ENCODE results near the gene WDR81.

DNA sequence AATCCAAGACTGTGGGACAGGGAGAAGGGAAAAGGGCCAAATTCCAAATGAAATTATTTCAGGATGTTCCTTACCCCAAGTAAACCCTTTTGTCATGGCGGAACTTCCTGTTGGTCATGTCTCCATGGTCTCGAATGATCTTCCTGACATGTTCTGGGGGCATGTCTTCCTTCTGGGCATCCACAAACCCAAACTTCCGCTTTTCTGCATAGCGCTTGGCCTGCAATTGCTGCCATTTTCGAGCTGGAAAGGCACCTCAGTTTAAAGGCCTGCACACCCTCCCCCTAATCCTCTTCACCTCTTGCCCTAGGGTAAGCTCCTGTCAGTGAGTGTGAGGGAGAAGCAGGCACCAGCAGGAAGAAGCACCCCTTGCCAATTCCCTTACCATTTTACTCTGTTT is 41.0 kb upstream of the WDR81 start:
- TF ChIP-seq ISL1 (CRISPR knock-in tag; IDR thresholded peaks at IDR 0.05) = no peak
- no peak for TF ChIP-seq GLIS3 (CRISPR knock-in tag; IDR thresholded peaks at IDR 0.05)
- TF ChIP-seq, protein P1, sequence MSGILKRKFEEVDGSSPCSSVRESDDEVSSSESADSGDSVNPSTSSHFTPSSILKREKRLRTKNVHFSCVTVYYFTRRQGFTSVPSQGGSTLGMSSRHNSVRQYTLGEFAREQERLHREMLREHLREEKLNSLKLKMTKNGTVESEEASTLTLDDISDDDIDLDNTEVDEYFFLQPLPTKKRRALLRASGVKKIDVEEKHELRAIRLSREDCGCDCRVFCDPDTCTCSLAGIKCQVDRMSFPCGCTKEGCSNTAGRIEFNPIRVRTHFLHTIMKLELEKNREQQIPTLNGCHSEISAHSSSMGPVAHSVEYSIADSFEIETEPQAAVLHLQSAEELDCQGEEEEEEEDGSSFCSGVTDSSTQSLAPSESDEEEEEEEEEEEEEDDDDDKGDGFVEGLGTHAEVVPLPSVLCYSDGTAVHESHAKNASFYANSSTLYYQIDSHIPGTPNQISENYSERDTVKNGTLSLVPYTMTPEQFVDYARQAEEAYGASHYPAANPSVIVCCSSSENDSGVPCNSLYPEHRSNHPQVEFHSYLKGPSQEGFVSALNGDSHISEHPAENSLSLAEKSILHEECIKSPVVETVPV (CRISPR knock-in tag; IDR thresholded peaks at IDR 0.05) = no peak
- no peak for TF ChIP-seq ZFP30 (CRISPR knock-in tag; IDR thresholded peaks at IDR 0.05)
- TF ChIP-seq ZNF70 (CRISPR knock-in tag; IDR thresholded peaks at IDR 0.05) = no peak
- TF ChIP-seq ZFP3 (CRISPR knock-in tag; IDR thresholded peaks at IDR 0.05) = no peak
- TF ChIP-seq, protein P2, sequence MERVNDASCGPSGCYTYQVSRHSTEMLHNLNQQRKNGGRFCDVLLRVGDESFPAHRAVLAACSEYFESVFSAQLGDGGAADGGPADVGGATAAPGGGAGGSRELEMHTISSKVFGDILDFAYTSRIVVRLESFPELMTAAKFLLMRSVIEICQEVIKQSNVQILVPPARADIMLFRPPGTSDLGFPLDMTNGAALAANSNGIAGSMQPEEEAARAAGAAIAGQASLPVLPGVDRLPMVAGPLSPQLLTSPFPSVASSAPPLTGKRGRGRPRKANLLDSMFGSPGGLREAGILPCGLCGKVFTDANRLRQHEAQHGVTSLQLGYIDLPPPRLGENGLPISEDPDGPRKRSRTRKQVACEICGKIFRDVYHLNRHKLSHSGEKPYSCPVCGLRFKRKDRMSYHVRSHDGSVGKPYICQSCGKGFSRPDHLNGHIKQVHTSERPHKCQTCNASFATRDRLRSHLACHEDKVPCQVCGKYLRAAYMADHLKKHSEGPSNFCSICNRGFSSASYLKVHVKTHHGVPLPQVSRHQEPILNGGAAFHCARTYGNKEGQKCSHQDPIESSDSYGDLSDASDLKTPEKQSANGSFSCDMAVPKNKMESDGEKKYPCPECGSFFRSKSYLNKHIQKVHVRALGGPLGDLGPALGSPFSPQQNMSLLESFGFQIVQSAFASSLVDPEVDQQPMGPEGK (CRISPR knock-in tag; IDR thresholded peaks at IDR 0.05; ENCODE audit: borderline replicate concordance) = no peak
- no peak for TF ChIP-seq BACH2 (CRISPR knock-in tag; IDR thresholded peaks at IDR 0.05; ENCODE audit: borderline replicate concordance)
- no peak for TF ChIP-seq RARB (CRISPR knock-in tag; IDR thresholded peaks at IDR 0.05)

Measured in SK-N-SH treated with all-trans-retinoic acid at 6 μM for 48 hours (cell line).